Measurements from ENCODE around the gene TBRG4. TPM values are rescaled to one million over a fixed set of nuclear protein-coding genes. Genes with fewer than 3 reads are reported as not detected.

The TBRG4 gene
- total RNA-seq, 1 donor from 2014 or later: 128 TPM

- ChIA-PET CTCF (no interaction called here), POLR2A (interaction anchor here (0.7 kb wide), 1 partner anchor 29 kb away, joined by 3 read pairs; no protein-coding TSS in a partner anchor)
- DNase-seq (no peak), ATAC-seq (ENCODE audit: low read depth) (no peak)
- intact Hi-C loops (cut with micrococcal nuclease): no loop called here
- TF ChIP-seq CTCF (IDR thresholded peaks at IDR 0.05): no peak
- no peaks in the 10 kb centered on the region for H3K9me3 Mint-ChIP-seq
- no peak overlapping the region for H3K4me3 Mint-ChIP-seq
- no peaks in the 10 kb centered on the region for H3K36me3 Mint-ChIP-seq (ENCODE audit: low read depth)
- H3K27ac Mint-ChIP-seq: no peak overlapping the region
- peaks cover 11% of the 10 kb centered on the region for H3K4me1 Mint-ChIP-seq
- peaks cover 7% of the 10 kb centered on the region for H3K27me3 Mint-ChIP-seq
Measured at GRCh38 chr7:45140827-45141226, 29.3 kb upstream of the TBRG4 start.

GRCh38 chr7:45138433-45139267 lies 27.2 kb upstream of the TBRG4 start:
- no peak for ATAC-seq (ENCODE audit: low read depth)
- Mint-ChIP-seq H3K36me3 (ENCODE audit: low read depth) (no peaks in the 10 kb centered on the region), H3K9me3 (no peaks in the 10 kb centered on the region), H3K27me3 (no peaks in the 10 kb centered on the region), H3K27ac (no peak overlapping the region), H3K4me1 (peaks cover 11% of the 10 kb centered on the region), H3K4me3 (no peak overlapping the region)
- no peak for TF ChIP-seq CTCF (IDR thresholded peaks at IDR 0.05)
- intact Hi-C loops (cut with micrococcal nuclease): no loop called here
- POLR2A ChIA-PET: interaction anchor here (1.2 to 1.5 kb wide), 3 partner anchors 18 to 292 kb away, joined by 4 to 7 read pairs (median 4); partner anchors contain the start of gene H2AZ2
- CTCF ChIA-PET: interaction anchor here (4.5 to 4.6 kb wide), 2 partner anchors 166 to 282 kb away, joined by 94 to 100 read pairs; no protein-coding TSS in a partner anchor
- no peak for DNase-seq

- TF ChIP-seq CTCF (IDR thresholded peaks at IDR 0.05): no peak
- CTCF ChIA-PET: interaction anchor here (0.6 to 4.6 kb wide), 30 partner anchors 8 to 889 kb away, joined by 3 to 100 read pairs (median 4); partner anchors contain the start of genes H2AZ2, TBRG4 and TMED4
- Mint-ChIP-seq H3K27me3 (no peaks in the 10 kb centered on the region), H3K9me3 (no peaks in the 10 kb centered on the region), H3K36me3 (ENCODE audit: low read depth) (no peaks in the 10 kb centered on the region), H3K4me3 (no peak overlapping the region), H3K27ac (no peak overlapping the region), H3K4me1 (peaks cover 11% of the 10 kb centered on the region)
- intact Hi-C loops (cut with micrococcal nuclease): loop anchor here (1.0 to 2.0 kb wide), 8 partner anchors 25 to 548 kb away; partner anchors contain the start of genes H2AZ2 and TBRG4
- POLR2A ChIA-PET: interaction anchor here (0.8 to 1.4 kb wide), 8 partner anchors 136 to 386 kb away, joined by 3 to 5 read pairs (median 3); partner anchors contain the start of genes H2AZ2 and MYO1G
- peak; percentile 92 for ATAC-seq (ENCODE audit: low read depth)
- no peak for DNase-seq
Measured at GRCh38 chr7:45136106-45137060, 24.9 kb upstream of the TBRG4 start.

GRCh38 chr7:45133877-45134276 lies 22.4 kb upstream of the TBRG4 start:
- POLR2A ChIA-PET: no interaction called here
- H3K27ac Mint-ChIP-seq: no peak overlapping the region
- no peak for ATAC-seq (ENCODE audit: low read depth)
- H3K9me3 Mint-ChIP-seq: no peaks in the 10 kb centered on the region
- H3K27me3 Mint-ChIP-seq: no peaks in the 10 kb centered on the region
- TF ChIP-seq CTCF (IDR thresholded peaks at IDR 0.05): no peak
- H3K4me3 Mint-ChIP-seq: no peak overlapping the region
- peaks cover 4% of the 10 kb centered on the region for H3K4me1 Mint-ChIP-seq
- no peak for DNase-seq
- no peaks in the 10 kb centered on the region for H3K36me3 Mint-ChIP-seq (ENCODE audit: low read depth)
- CTCF ChIA-PET: interaction anchor here (0.9 to 4.6 kb wide), 2 partner anchors 161 to 277 kb away, joined by 3 to 100 read pairs; no protein-coding TSS in a partner anchor
- intact Hi-C loops (cut with micrococcal nuclease): no loop called here

Data from activated B cell treated with CpG ODN at 0.5 μM for 24 hours (primary cell).